ENCODE measurements around the gene INHBC.
A peak's percentile ranks its signal among the peaks of the same experiment; 100 is the strongest.
"Not testable (repeated sequence)": the region's sequence is repeated elsewhere in the genome, so short reads cannot be mapped to it uniquely, and the experiment has no call there.

INHBC gene

GRCh38 chr12:57487597-57488401 lies 53.2 kb downstream of the INHBC start, which contains the start of gene MARS1:
Gene MARS1, plus strand, starts transcription at chr12:57488068. Its CDS starts 23 bp downstream, at chr12:57488091.
- peak; percentile 98 for DNase-seq

- DNase-seq: no peak
Observed at GRCh38 chr12:57488402-57489156, 54.0 kb downstream of the INHBC start.

GRCh38 chr12:57489157-57489641 lies 54.6 kb downstream of the INHBC start:
- DNase-seq: no peak

GRCh38 chr12:57490126-57490525 lies 55.5 kb downstream of the INHBC start:
- no peak for DNase-seq

- no peak for DNase-seq
Observed at GRCh38 chr12:57491393-57492280, 57.1 kb downstream of the INHBC start.

- not testable (repeated sequence) for DNase-seq
Observed at GRCh38 chr12:57495051-57495701, 60.6 kb downstream of the INHBC start.

- no peak for DNase-seq
Observed at GRCh38 chr12:57496822-57497221, 62.2 kb downstream of the INHBC start.

GRCh38 chr12:57497223-57498131 lies 62.9 kb downstream of the INHBC start:
- DNase-seq: no peak

- no peak for DNase-seq
Observed at GRCh38 chr12:57498132-57498502, 63.5 kb downstream of the INHBC start.

- no peak for DNase-seq
Observed at GRCh38 chr12:57498571-57498970, 64.0 kb downstream of the INHBC start.

- DNase-seq: no peak
Observed at GRCh38 chr12:57500213-57500612, 65.6 kb downstream of the INHBC start.
